ENCODE data around the gene SEC16A. TPM values are rescaled to one million over a fixed set of nuclear protein-coding genes. Genes with fewer than 3 reads are reported as not detected.

The SEC16A gene
- total RNA-seq, 1 donor from 2014 or later = 22.3 TPM

GRCh38 chr9:136522314-136523237 lies 39.7 kb upstream of the SEC16A start:
- DNase-seq (ENCODE audit: missing footprints) (no peak), ATAC-seq (no peak)
- intact Hi-C loops (cut with DNase I) = no loop called here

GRCh38 chr9:136521537-136521936 lies 38.7 kb upstream of the SEC16A start:
- ATAC-seq (peak; percentile 13), DNase-seq (ENCODE audit: missing footprints) (peak; percentile 83)
- intact Hi-C loops (cut with DNase I) = no loop called here

GRCh38 chr9:136520053-136520540 lies 37.3 kb upstream of the SEC16A start:
- no peak for DNase-seq (ENCODE audit: missing footprints)
- no peak for ATAC-seq
- intact Hi-C loops (cut with DNase I) = no loop called here

GRCh38 chr9:136519263-136520052 lies 36.6 kb upstream of the SEC16A start:
- intact Hi-C loops (cut with DNase I) = no loop called here
- no peak for ATAC-seq
- DNase-seq (ENCODE audit: missing footprints) = no peak

GRCh38 chr9:136518623-136519022 lies 35.8 kb upstream of the SEC16A start:
- DNase-seq (ENCODE audit: missing footprints) = no peak
- ATAC-seq = no peak
- intact Hi-C loops (cut with DNase I) = no loop called here

GRCh38 chr9:136517950-136518349 lies 35.1 kb upstream of the SEC16A start:
- ATAC-seq = no peak
- intact Hi-C loops (cut with DNase I) = no loop called here
- DNase-seq (ENCODE audit: missing footprints) = no peak

- DNase-seq (ENCODE audit: missing footprints) = no peak
- ATAC-seq = no peak
- intact Hi-C loops (cut with DNase I) = no loop called here
These were observed 34.3 kb upstream of the SEC16A start for GRCh38 chr9:136517012-136517743.

GRCh38 chr9:136516191-136516654 lies 33.4 kb upstream of the SEC16A start:
- intact Hi-C loops (cut with DNase I) = no loop called here
- no peak for DNase-seq (ENCODE audit: missing footprints)
- no peak for ATAC-seq

GRCh38 chr9:136515276-136515675 lies 32.4 kb upstream of the SEC16A start:
- intact Hi-C loops (cut with DNase I) = no loop called here
- no peak for DNase-seq (ENCODE audit: missing footprints)
- ATAC-seq = no peak

GRCh38 chr9:136514022-136514714 lies 31.3 kb upstream of the SEC16A start:
- intact Hi-C loops (cut with DNase I) = no loop called here
- ATAC-seq = no peak
- DNase-seq (ENCODE audit: missing footprints) = no peak

GRCh38 chr9:136513191-136513590 lies 30.4 kb upstream of the SEC16A start:
- intact Hi-C loops (cut with DNase I) = no loop called here
- DNase-seq (ENCODE audit: missing footprints) = no peak
- ATAC-seq = no peak

GRCh38 chr9:136512651-136513071 lies 29.8 kb upstream of the SEC16A start:
- no peak for DNase-seq (ENCODE audit: missing footprints)
- ATAC-seq = no peak
- intact Hi-C loops (cut with DNase I) = no loop called here

- peak; percentile 59 for ATAC-seq
- DNase-seq (ENCODE audit: missing footprints) = peak; percentile 89
- intact Hi-C loops (cut with DNase I) = loop anchor here (2.0 kb wide), 1 partner anchor 29 kb away; no protein-coding TSS in a partner anchor
These were observed 29.1 kb upstream of the SEC16A start for GRCh38 chr9:136511670-136512592.

GRCh38 chr9:136511144-136511669 lies 28.4 kb upstream of the SEC16A start:
- intact Hi-C loops (cut with DNase I) = loop anchor here (2.0 kb wide), 1 partner anchor 30 kb away; no protein-coding TSS in a partner anchor
- ATAC-seq (no peak), DNase-seq (ENCODE audit: missing footprints) (no peak)

GRCh38 chr9:136510561-136510960 lies 27.7 kb upstream of the SEC16A start:
- ATAC-seq = no peak
- intact Hi-C loops (cut with DNase I) = loop anchor here (2.0 kb wide), 1 partner anchor 30 kb away; no protein-coding TSS in a partner anchor
- DNase-seq (ENCODE audit: missing footprints) = no peak

GRCh38 chr9:136509549-136509948 lies 26.7 kb upstream of the SEC16A start:
- intact Hi-C loops (cut with DNase I) = no loop called here

More at GRCh38 chr9:136509549-136509948, 26.7 kb upstream of the SEC16A start:
- no peak for ATAC-seq
- DNase-seq (ENCODE audit: missing footprints) = no peak
